Activated CD4-positive, alpha-beta memory T cell treated with anti-CD3 and anti-CD28 coated beads for 36 hours (primary cell): ENCODE measurements around the gene EHD1. TPM values are rescaled to one million over a fixed set of nuclear protein-coding genes. Genes with fewer than 3 reads are reported as not detected.

Experiments used
- CTCF ChIA-PET: fragments of 350-600 bp; sonication (Branson Sonifier 250); formaldehyde crosslinking; loops from one replicate; lab custom pipeline; 2021; ENCODE audit warnings: antibody characterized with exemption, inconsistent platforms; lab: Charles Lee
- POLR2A ChIA-PET: fragments of 350-600 bp; sonication (Branson Sonifier 250); formaldehyde crosslinking; loops from one replicate; lab custom pipeline; 2021; ENCODE audit warnings: antibody characterized with exemption; lab: Charles Lee
- DNase-seq: peaks from one replicate; pipeline ENCODE4 v3.0.0-alpha.2; 2020
- H3K27ac Mint-ChIP-seq: one replicate; pipeline ENCODE4 v1.8.0; 2021; ENCODE audit warnings: mixed read lengths
- H3K27me3 Mint-ChIP-seq: one replicate; pipeline ENCODE4 v1.8.0; 2021; ENCODE audit warnings: mixed read lengths
- H3K36me3 Mint-ChIP-seq: one replicate; pipeline ENCODE4 v1.8.0; 2021; ENCODE audit warnings: mixed read lengths
- H3K4me1 Mint-ChIP-seq: one replicate; pipeline ENCODE4 v1.8.0; 2021; ENCODE audit warnings: low read depth, mixed read lengths
- H3K4me3 Mint-ChIP-seq: one replicate; pipeline ENCODE4 v1.8.0; 2021; ENCODE audit warnings: mild to moderate bottlenecking, mixed read lengths
- H3K9me3 Mint-ChIP-seq: one replicate; pipeline ENCODE4 v1.8.0; 2021; ENCODE audit warnings: mixed read lengths
- intact Hi-C: fragments of 100-400 bp; cut with micrococcal nuclease; formaldehyde crosslinking; loops from one replicate; pipeline ENCODE4 v1.15.1; 2023
- total RNA-seq, 2 experiments: library from RNA; stranded (reverse); gene quantifications; one replicate each; pipeline ENCODE4 v1.2.3, GENCODE V29; 2021

The EHD1 gene
- total RNA-seq, 2 experiments from 2014 or later = 103 to 113 TPM

DNA sequence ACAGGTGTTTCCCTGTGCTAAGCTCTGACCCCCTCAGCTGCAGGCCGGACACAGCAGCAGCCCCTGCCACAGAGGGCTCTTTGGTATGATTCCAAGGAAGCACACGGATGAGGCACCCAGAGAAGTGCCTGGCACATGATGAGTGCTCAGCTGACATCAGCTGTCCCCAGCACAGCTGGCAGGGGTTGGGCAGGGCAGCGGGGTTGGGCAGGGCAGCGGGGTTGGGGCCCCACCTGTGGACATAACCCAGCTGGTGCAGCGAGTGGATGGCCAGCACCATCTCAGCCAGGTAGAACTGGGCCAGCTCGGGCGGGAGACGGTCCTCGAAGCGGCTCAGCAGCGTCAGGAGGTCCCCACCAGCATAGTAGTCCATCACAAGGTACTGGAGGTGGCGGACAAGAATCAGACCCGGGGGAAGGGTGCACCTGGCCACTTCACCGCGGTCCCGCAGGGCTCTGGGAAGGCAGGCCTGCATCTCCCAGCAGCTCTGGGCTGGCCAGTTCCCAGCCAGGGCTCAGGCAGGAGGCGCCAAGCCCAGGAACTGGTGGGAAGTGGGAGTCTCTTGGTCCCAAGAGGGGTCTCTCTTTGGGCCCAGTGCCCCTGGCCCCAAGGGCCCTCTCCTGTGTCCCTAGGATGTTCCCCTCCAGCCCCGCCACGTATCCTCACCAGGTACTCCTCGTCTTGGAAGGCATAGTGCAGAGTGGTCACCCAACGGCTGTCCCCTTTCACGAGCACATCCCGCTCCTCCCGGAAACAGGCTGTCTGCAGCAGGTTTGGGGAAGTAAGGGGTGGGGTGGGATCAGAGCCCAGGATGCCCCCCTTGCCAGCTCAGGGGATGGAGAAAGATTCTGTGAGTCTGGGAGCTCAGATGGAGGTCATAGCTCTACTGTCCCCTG is 38.3 kb downstream of the EHD1 start:
- Mint-ChIP-seq H3K4me1 (peaks cover 6% of the 10 kb centered on the region), H3K4me3 (no peak overlapping the region), H3K9me3 (no peaks in the 10 kb centered on the region), H3K27ac (no peak overlapping the region), H3K27me3 (no peaks in the 10 kb centered on the region), H3K36me3 (no peaks in the 10 kb centered on the region)
- ChIA-PET CTCF (interaction anchor here (0.9 to 1.4 kb wide), 2 partner anchors 9 to 45 kb away, joined by 3 to 5 read pairs; no protein-coding TSS in a partner anchor), POLR2A (no interaction called here)
- intact Hi-C loops = no loop called here
- no peak for DNase-seq

DNA sequence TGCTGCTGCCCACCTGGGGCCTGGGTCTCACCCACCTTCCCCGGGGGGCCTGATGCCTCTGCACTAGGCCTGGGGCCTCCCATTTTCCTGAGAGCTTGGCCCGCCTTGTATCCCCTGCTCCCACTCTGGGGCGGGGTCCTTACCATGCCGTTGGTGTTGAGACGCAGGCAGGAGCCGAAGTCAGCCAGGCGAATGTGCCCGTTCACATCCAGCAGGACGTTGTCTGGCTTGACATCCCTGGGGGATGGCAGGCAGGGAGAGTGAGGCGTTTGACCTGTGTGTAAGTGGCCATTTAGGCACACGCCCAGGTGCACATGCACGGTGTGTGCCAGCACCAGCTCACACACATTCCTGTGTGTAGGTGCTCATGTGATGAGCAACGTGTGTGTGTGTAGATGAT is 39.1 kb downstream of the EHD1 start:
- Mint-ChIP-seq H3K27me3 (no peaks in the 10 kb centered on the region), H3K9me3 (no peaks in the 10 kb centered on the region), H3K27ac (no peak overlapping the region), H3K4me1 (peaks cover 4% of the 10 kb centered on the region), H3K36me3 (no peaks in the 10 kb centered on the region), H3K4me3 (no peak overlapping the region)
- CTCF ChIA-PET = interaction anchor here (1.4 kb wide), 1 partner anchor 9 kb away, joined by 5 read pairs; no protein-coding TSS in a partner anchor
- no peak for DNase-seq
- intact Hi-C loops = no loop called here
- POLR2A ChIA-PET = no interaction called here

DNA sequence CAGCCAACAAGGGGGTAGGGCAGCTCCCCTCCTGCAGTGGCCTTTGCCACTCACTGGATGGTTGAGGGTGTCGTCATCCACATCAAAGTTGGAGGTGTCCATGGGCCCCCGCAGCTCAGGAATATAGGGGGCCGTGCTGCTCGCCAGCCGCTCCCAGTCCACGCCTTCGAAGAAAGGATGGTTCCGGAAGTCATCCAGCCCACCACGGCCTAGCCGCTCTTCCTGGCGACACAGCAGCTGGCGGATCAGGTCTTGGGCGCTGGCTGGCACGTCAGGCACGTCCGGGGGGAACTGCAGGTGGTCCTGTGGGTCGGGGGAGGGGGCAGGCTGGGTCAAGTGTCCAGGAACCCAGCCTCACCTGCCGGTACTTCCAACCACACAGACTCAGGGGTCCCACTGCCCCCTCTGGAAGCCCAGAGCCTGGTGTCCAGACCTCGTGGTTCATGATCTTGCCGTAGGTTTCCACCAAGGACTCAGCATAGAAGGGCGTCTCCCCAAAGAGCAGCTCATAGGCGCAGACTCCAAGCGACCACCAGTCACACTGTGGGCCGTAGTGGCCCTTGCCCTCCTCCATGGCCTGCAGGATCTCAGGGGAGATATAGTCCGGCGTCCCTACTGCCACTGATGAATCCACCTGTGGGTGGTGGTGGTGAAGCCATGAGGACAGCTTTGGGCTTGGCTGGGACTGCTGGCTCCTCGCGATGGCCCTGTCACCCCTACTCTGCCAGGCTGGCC is 39.7 kb downstream of the EHD1 start:
- no peaks in the 10 kb centered on the region for H3K36me3 Mint-ChIP-seq

DNA sequence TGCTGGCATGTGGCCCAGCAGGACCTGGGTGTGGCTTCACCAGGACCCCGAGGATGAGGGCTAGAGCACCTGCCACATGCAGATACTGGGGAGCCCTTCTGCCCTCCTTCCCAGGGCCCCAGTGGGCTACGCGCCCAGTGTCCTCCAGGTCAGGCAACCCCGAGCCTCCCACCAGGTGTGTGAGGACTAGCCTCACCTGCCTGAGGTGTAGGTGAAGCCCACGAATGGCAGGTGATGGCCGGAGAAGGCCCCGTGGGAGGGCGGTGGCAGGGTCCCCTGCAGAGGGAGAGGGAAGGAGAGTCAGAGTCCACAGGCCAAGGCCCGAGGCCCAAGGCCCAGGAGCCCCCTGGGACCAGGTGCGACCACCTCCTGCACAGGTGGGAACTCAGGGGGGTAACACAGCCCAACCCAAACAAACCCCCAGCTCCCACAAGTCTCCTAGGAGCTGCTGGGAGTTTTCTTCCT is 40.5 kb downstream of the EHD1 start:
- H3K27ac Mint-ChIP-seq = no peak overlapping the region
- CTCF ChIA-PET = no interaction called here
- no peaks in the 10 kb centered on the region for H3K9me3 Mint-ChIP-seq
- no peak for DNase-seq
- H3K4me1 Mint-ChIP-seq = no peaks in the 10 kb centered on the region
- no peaks in the 10 kb centered on the region for H3K27me3 Mint-ChIP-seq
- H3K36me3 Mint-ChIP-seq = no peaks in the 10 kb centered on the region
- intact Hi-C loops = no loop called here
- POLR2A ChIA-PET = no interaction called here
- no peak overlapping the region for H3K4me3 Mint-ChIP-seq

More for the DNA sequence above, 39.7 kb downstream of the EHD1 start:
- Mint-ChIP-seq H3K27ac (no peak overlapping the region), H3K27me3 (no peaks in the 10 kb centered on the region), H3K4me1 (peaks cover under 1% of the 10 kb centered on the region), H3K4me3 (no peak overlapping the region), H3K9me3 (no peaks in the 10 kb centered on the region)
- POLR2A ChIA-PET = no interaction called here
- CTCF ChIA-PET = interaction anchor here (1.4 kb wide), 1 partner anchor 10 kb away, joined by 5 read pairs; no protein-coding TSS in a partner anchor
- intact Hi-C loops = no loop called here
- no peak for DNase-seq

DNA sequence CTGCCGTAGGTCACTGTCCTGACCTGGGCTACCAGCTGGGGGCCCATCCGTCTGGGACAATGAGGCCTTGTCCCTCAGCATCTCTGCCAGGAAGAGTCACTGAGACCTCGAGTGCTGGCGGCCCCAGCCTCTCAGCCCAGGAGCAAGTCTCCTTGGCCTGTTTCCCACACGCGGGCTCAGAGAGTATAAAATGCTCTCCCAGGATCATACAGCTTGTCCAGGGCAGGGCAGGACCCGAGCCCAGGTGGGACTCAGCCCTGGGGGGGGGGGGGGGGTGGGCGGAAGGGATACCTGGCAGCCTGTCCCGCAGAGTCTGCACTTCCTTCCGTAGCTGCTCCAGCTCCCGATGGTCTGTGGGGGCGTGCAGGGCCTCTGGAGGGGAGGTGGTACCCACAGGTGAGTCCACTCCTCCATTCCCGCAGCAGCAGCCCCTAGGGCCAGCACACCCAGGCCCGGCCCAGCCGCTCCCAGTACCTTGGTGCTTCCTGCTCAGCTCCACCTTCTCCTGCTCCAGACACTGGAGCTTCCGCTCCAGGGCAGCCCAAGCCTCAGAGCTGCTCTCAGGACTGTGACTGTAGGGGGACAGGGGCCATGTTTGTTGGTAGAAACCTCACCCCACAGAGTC is 41.9 kb downstream of the EHD1 start:
- H3K36me3 Mint-ChIP-seq = no peaks in the 10 kb centered on the region
- H3K4me3 Mint-ChIP-seq = no peak overlapping the region
- POLR2A ChIA-PET = interaction anchor here (0.6 kb wide), 1 partner anchor 45 kb away, joined by 3 read pairs; no protein-coding TSS in a partner anchor

DNA sequence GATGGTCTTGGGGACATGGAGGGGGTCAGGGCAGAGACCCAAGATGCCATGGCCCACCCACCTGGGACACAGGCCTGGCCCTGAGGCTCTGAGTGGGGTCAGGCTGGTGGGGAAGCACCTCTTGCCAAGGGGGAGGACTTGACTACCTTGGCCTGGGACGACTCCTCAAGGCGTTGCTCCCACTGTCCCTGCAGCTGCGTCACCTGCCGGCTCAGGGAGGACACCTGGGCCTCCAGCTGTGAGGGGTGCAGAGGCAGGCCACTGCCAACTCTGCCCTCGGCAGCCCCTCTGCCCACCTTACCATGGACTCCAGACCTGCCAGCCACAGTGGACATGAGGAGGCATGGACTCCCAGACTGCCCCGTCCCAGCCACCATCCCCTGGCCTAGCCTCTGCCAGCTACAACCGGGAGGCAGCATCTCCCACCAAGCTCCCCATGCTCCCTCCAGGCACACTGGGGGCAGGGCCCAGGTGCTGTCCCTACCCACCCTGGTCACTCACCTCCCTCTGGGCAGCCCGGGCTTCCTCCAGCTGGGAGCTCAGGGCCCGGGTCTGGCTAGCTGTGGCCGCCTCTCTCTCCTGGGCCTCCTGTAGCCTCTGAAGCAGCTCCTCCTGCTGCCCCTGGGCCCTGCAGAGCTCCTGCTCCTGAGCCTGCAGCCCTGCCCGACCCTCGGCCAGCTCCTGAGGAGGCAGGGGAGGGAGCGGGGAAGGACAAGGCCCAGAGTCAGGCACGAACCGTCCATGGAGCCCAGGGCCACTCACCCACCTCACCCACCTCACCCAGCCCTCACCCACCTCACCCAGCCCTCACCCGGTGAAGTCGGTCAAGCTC is 42.6 kb downstream of the EHD1 start:
- POLR2A ChIA-PET = interaction anchor here (0.6 kb wide), 3 partner anchors 16 to 248 kb away, joined by 3 read pairs; no protein-coding TSS in a partner anchor
- no peaks in the 10 kb centered on the region for H3K4me1 Mint-ChIP-seq

More for the DNA sequence above, 41.9 kb downstream of the EHD1 start:
- no peak for DNase-seq
- H3K9me3 Mint-ChIP-seq = no peaks in the 10 kb centered on the region
- H3K27ac Mint-ChIP-seq = no peak overlapping the region
- H3K27me3 Mint-ChIP-seq = no peaks in the 10 kb centered on the region
- intact Hi-C loops = no loop called here
- CTCF ChIA-PET = interaction anchor here (1.1 to 1.2 kb wide), 3 partner anchors 8 to 57 kb away, joined by 3 to 5 read pairs (median 5); partner anchors contain the start of gene CDC42BPG
- H3K4me1 Mint-ChIP-seq = no peaks in the 10 kb centered on the region

DNA sequence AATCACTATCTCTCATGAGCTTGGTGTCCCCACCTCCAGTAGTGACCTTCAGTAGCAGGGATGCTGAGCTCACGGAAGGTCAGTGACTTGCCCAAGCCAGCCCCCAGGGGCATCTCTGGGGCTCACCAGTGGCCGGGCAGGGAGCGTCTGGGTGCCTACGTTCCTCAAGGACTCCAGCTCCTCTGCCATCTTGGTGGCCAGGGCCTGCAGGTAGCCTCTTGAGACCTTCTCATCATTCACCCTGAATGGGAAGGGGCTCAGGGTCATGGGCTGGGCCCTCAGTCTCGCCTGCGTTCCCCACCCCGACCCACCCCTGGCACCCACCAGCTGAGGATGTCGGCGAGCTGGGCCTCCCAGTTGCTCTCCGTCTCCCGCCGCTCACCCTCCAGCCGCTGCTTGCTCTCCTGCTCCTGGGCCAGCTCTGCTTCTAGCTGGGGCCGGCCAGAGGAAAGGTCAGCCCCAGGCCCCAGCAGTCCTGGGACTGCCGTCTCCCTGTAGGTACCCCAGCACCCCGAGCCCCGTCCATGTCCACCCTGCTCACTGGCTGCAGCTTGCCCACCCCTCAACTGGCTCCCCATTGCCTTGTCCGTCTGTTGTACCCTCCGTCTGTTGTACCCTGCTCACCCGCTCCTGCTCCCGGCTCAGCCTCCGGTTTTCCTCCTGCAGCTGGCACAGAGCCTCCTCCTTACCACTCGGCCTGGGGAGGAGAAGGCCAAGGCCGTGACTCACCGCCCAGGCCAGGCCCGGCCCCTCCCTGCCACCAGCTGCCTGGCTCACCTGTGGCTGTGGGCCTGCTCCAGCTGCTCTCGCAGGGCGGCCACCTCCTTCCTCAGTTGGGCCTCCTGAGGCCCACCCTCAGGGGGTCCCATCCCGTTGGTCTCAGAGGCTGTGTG is 43.5 kb downstream of the EHD1 start:
- no peak for DNase-seq
- CTCF ChIA-PET = interaction anchor here (1.2 kb wide), 1 partner anchor 9 kb away, joined by 4 read pairs; the partner anchor contains the start of gene CDC42BPG
- intact Hi-C loops = no loop called here
- Mint-ChIP-seq H3K27ac (no peak overlapping the region), H3K36me3 (no peaks in the 10 kb centered on the region), H3K9me3 (no peaks in the 10 kb centered on the region), H3K4me3 (no peak overlapping the region), H3K4me1 (no peaks in the 10 kb centered on the region), H3K27me3 (no peaks in the 10 kb centered on the region)
- POLR2A ChIA-PET = interaction anchor here (0.6 kb wide), 2 partner anchors 15 to 249 kb away, joined by 3 read pairs; no protein-coding TSS in a partner anchor

More for the DNA sequence above, 42.6 kb downstream of the EHD1 start:
- no peak overlapping the region for H3K4me3 Mint-ChIP-seq
- intact Hi-C loops = no loop called here
- no peak overlapping the region for H3K27ac Mint-ChIP-seq
- no peaks in the 10 kb centered on the region for H3K36me3 Mint-ChIP-seq
- H3K27me3 Mint-ChIP-seq = no peaks in the 10 kb centered on the region
- no peaks in the 10 kb centered on the region for H3K9me3 Mint-ChIP-seq
- no peak for DNase-seq
- CTCF ChIA-PET = interaction anchor here (1.1 to 1.2 kb wide), 3 partner anchors 9 to 58 kb away, joined by 3 to 5 read pairs (median 5); partner anchors contain the start of gene CDC42BPG

DNA sequence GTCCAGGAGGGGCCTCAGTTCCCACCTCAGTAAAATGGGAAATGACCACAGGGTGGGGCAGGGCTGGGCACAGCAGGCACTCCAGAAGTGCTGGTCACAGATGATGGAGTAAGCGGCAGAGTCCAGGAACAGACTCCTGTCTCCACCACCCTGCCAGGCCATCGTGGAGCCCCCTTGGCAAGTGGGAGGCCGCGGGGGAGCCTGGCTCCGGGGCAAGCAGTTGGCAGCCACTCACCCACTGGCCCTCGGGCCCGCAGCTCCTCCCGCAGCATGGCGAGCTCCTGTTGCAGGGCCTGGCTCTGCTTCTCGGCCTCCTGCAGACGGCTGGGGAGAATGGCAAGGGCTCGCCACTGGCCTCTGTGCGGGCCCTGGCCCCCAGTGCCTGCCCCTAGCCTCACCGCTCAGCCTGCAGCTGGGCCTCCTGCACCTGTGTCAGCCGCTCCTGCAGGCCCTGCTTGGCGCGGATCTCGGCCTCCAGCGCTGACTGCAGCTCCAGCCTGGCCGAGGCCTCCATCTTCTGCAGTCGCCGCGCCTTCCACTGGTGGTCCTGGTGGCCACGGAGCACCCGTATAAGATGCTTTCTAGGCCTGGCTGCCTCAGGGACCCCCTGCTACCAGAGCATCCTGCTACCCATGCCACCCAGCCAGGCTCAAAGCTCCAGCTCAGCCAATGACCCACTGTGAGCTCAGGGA is 44.2 kb downstream of the EHD1 start:
- CTCF ChIA-PET = interaction anchor here (1.2 kb wide), 1 partner anchor 10 kb away, joined by 4 read pairs; the partner anchor contains the start of gene CDC42BPG
- H3K9me3 Mint-ChIP-seq = no peaks in the 10 kb centered on the region
- no peak overlapping the region for H3K4me3 Mint-ChIP-seq
- DNase-seq = no peak
- POLR2A ChIA-PET = interaction anchor here (0.5 kb wide), 1 partner anchor 15 kb away, joined by 4 read pairs; no protein-coding TSS in a partner anchor
- intact Hi-C loops = no loop called here
- no peak overlapping the region for H3K27ac Mint-ChIP-seq
- no peaks in the 10 kb centered on the region for H3K27me3 Mint-ChIP-seq
- no peaks in the 10 kb centered on the region for H3K36me3 Mint-ChIP-seq
- no peaks in the 10 kb centered on the region for H3K4me1 Mint-ChIP-seq

DNA sequence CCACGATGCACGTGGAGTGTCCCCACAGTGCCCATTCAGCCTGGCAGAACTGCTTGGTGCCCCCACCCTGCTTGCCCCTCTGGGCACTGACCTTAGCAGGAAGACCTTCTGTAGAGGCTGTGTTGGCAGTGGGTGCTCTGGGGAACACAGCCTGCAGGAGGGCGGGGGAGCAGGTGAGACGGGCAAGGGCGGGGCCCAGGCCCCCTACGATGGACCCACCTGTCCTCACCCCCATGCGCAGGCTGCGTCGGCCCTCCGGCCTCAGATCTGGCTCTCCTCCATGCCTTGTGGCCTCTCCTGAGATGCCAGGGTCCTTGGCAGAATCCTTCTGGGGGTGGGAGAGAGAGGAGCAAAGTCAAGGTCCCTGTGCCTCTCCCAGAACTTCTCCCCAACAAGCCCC is 44.9 kb downstream of the EHD1 start:
- Mint-ChIP-seq H3K36me3 (no peaks in the 10 kb centered on the region), H3K9me3 (no peaks in the 10 kb centered on the region)
- CTCF ChIA-PET = no interaction called here

DNA sequence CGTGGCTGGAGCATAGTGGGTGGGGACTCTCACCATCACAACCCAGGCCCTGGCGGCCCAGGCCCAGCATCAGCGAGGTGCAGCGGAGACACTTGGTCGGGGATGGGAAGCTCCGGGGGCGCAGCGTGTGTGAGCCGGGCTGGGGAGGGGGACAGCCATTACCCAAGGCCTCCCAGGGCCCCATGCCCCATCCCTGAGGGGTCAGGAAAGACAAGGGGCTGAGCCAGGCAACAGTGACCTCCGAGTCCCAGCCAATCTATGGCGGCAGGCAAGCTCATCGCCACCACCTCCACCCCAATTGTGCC is 45.3 kb downstream of the EHD1 start:
- H3K4me3 Mint-ChIP-seq = no peak overlapping the region
- DNase-seq = no peak
- ChIA-PET POLR2A (no interaction called here), CTCF (no interaction called here)
- H3K4me1 Mint-ChIP-seq = no peaks in the 10 kb centered on the region
- H3K27me3 Mint-ChIP-seq = no peaks in the 10 kb centered on the region
- H3K36me3 Mint-ChIP-seq = no peaks in the 10 kb centered on the region
- no peak overlapping the region for H3K27ac Mint-ChIP-seq
- intact Hi-C loops = no loop called here
- H3K9me3 Mint-ChIP-seq = no peaks in the 10 kb centered on the region

More for the DNA sequence above, 44.9 kb downstream of the EHD1 start:
- Mint-ChIP-seq H3K27ac (no peak overlapping the region), H3K27me3 (no peaks in the 10 kb centered on the region), H3K4me1 (no peaks in the 10 kb centered on the region), H3K4me3 (no peak overlapping the region)
- intact Hi-C loops = no loop called here
- POLR2A ChIA-PET = interaction anchor here (0.5 kb wide), 1 partner anchor 14 kb away, joined by 4 read pairs; no protein-coding TSS in a partner anchor
- no peak for DNase-seq
